ENCODE measurements around the gene NEURL1B. TPM values are rescaled to one million over a fixed set of nuclear protein-coding genes. Genes with fewer than 3 reads are reported as not detected.

NEURL1B gene
- total and polyA plus RNA-seq, 10 of the 15 experiments (the other 5 are each of a cell fraction or from before 2014, with no cell fraction given), result 0.04 to 0.28 (median 0.05) TPM; not detected in 4

- ATAC-seq, result no peak
- RAD21 ChIA-PET (ENCODE audit: unreplicated experiment), result no interaction called here
- POLR2A ChIA-PET, result no interaction called here
- Histone ChIP-seq H3K4me1 (ENCODE audit: control insufficient read depth, insufficient read depth, low read length) (no peaks in the 10 kb centered on the region), H2AFZ (ENCODE audit: control insufficient read depth, low read depth, low read length) (no peak overlapping the region), H3K27ac (ENCODE audit: control insufficient read depth, insufficient read depth) (no peak overlapping the region), H3K4me3 (no peak overlapping the region), H3K79me2 (ENCODE audit: control insufficient read depth, insufficient read depth, low read length) (no peaks in the 10 kb centered on the region), H4K20me1 (ENCODE audit: control insufficient read depth, insufficient read depth) (no peaks in the 10 kb centered on the region), H3K4me2 (ENCODE audit: control insufficient read depth, insufficient read depth) (no peak overlapping the region), H3K9me3 (replicated peaks; ENCODE audit: control insufficient read depth, insufficient read depth, low read length) (no peaks in the 10 kb centered on the region), H3K9ac (ENCODE audit: control insufficient read depth, insufficient read depth, low read length) (no peak overlapping the region), H3K27me3 (replicated peaks in 1 of 2; ENCODE audit: control insufficient read depth in 2 of 2, insufficient read depth in 2 of 2, low read length in 1 of 2) (no peaks in the 10 kb centered on the region; a peak in 2 of 4 replicates), H3K36me3 (ENCODE audit: control insufficient read depth in 2 of 2, insufficient read depth in 2 of 2, low read length in 1 of 2) (no peaks in the 10 kb centered on the region)
- SMC1A ChIA-PET (ENCODE audit: uncharacterized antibody, unreplicated experiment), result interaction anchor here (0.6 to 1.2 kb wide), 2 partner anchors 208 to 231 kb away, joined by 3 read pairs; no protein-coding TSS in a partner anchor
- CTCF ChIA-PET, result interaction anchor here (1.3 kb wide), 1 partner anchor 29 kb away, joined by 3 read pairs; no protein-coding TSS in a partner anchor
- DNase-seq (ENCODE audit: low read depth, low spot score), result no peak
- FAIRE-seq, result no peak
- no peak for TF ChIP-seq MEF2B (IDR thresholded peaks at IDR 0.05; ENCODE audit: partially characterized antibody, poor library complexity, severe bottlenecking)
- TF ChIP-seq RBBP5 (conservative IDR thresholded peaks at IDR 0.05), result no peak
- no peak for TF ChIP-seq CEBPB (IDR thresholded peaks at IDR 0.05; ENCODE audit: borderline replicate concordance in 1 of 2, low read depth in 2 of 2, low read length in 2 of 2)
- no peak for TF ChIP-seq SRF (IDR thresholded peaks at IDR 0.05; ENCODE audit: low read depth in 2 of 2, low read length in 2 of 2)
- no peak for TF ChIP-seq SIX5 (IDR thresholded peaks at IDR 0.05; ENCODE audit: low read depth, low read length, severe bottlenecking)
- TF ChIP-seq, protein P1, sequence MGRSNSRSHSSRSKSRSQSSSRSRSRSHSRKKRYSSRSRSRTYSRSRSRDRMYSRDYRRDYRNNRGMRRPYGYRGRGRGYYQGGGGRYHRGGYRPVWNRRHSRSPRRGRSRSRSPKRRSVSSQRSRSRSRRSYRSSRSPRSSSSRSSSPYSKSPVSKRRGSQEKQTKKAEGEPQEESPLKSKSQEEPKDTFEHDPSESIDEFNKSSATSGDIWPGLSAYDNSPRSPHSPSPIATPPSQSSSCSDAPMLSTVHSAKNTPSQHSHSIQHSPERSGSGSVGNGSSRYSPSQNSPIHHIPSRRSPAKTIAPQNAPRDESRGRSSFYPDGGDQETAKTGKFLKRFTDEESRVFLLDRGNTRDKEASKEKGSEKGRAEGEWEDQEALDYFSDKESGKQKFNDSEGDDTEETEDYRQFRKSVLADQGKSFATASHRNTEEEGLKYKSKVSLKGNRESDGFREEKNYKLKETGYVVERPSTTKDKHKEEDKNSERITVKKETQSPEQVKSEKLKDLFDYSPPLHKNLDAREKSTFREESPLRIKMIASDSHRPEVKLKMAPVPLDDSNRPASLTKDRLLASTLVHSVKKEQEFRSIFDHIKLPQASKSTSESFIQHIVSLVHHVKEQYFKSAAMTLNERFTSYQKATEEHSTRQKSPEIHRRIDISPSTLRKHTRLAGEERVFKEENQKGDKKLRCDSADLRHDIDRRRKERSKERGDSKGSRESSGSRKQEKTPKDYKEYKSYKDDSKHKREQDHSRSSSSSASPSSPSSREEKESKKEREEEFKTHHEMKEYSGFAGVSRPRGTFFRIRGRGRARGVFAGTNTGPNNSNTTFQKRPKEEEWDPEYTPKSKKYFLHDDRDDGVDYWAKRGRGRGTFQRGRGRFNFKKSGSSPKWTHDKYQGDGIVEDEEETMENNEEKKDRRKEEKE (IDR thresholded peaks at IDR 0.05), result no peak
- TF ChIP-seq RFX5 (IDR thresholded peaks at IDR 0.05; ENCODE audit: low read depth, low read length), result no peak
- no peak for TF ChIP-seq IRF3 (IDR thresholded peaks at IDR 0.05)
- in situ Hi-C loops (cut with MboI), result no loop called here
- intact Hi-C loops (cut with micrococcal nuclease; ENCODE audit: unreplicated experiment), result no loop called here
- BruUV-seq (replicated peaks), result no TSS peak
- 35% methylated on average over 11 of the region's 11 CpGs for WGBS (ENCODE audit: insufficient coverage, insufficient replicate concordance, low lambda C conversion rate, missing lambda C conversion rate)
Measured at GRCh38 chr5:172668594-172669071, 27.6 kb downstream of the NEURL1B start.
